Smooth muscle cell (in vitro differentiated cells): Measurements from ENCODE around the gene AIRE. TPM values are rescaled to one million over a fixed set of nuclear protein-coding genes. Genes with fewer than 3 reads are reported as not detected.

Experiments used
- DNase-seq: peaks from one replicate; lab custom pipeline; 2025; ENCODE audit not compliant: unreplicated experiment; lab: John Stamatoyannopoulos, UW
- H2AFZ ChIP-seq: fragments of 200-600 bp; sonication (generic); 2 replicates; pipeline ENCODE4 v1.6.0; 2016; ENCODE audit warnings: antibody characterized with exemption, low read depth, mild to moderate bottlenecking
- H3F3A ChIP-seq: fragments of 200-600 bp; sonication (generic); 2 replicates; pipeline ENCODE4 v1.6.0; 2017; ENCODE audit warnings: antibody characterized with exemption, low read depth
- H3K27ac ChIP-seq: fragments of 200-600 bp; sonication (generic); 2 replicates; pipeline ENCODE4 v1.5.1; 2016; ENCODE audit warnings: low read depth, mild to moderate bottlenecking
- H3K27me3 ChIP-seq: fragments of 200-600 bp; sonication (generic); 2 replicates; pipeline ENCODE4 v1.6.1; 2016; ENCODE audit warnings: low read depth, mild to moderate bottlenecking
- H3K36me3 ChIP-seq: fragments of 200-600 bp; sonication (generic); 2 replicates; pipeline ENCODE4 v1.5.1; 2016; ENCODE audit warnings: low read depth
- H3K4me1 ChIP-seq: fragments of 200-600 bp; sonication (generic); 2 replicates; pipeline ENCODE4 v1.5.1; 2016; ENCODE audit warnings: low read depth
- H3K4me2 ChIP-seq: fragments of 200-600 bp; sonication (generic); 2 replicates; pipeline ENCODE4 v1.6.0; 2016; ENCODE audit warnings: mild to moderate bottlenecking
- H3K4me3 ChIP-seq: fragments of 200-600 bp; sonication (generic); 2 replicates; pipeline ENCODE4 v1.5.1; 2016; ENCODE audit warnings: mild to moderate bottlenecking
- H3K79me2 ChIP-seq: fragments of 200-600 bp; sonication (generic); 2 replicates; pipeline ENCODE4 v1.6.0; 2016; ENCODE audit warnings: low read depth, mild to moderate bottlenecking
- H3K9ac ChIP-seq: fragments of 200-600 bp; sonication (generic); 2 replicates; pipeline ENCODE4 v1.6.0; 2016; ENCODE audit warnings: low read depth
- H3K9me3 ChIP-seq: fragments of 200-600 bp; sonication (generic); replicated peaks from 2 replicates; pipeline ENCODE4 v1.5.1; 2016; ENCODE audit warnings: low read depth
- H4K20me1 ChIP-seq: fragments of 200-600 bp; sonication (generic); 2 replicates; pipeline ENCODE4 v1.6.0; 2016; ENCODE audit warnings: low read depth
- WGBS: methylation state at CpG from one replicate; pipeline ENCODE4 v1.1.7; 2016; ENCODE audit warnings: low lambda C conversion rate; 5-methylcytosine and 5-hydroxymethylcytosine counted together
- polyA plus RNA-seq: library from polyadenylated mRNA; unstranded; fragments of >200 nt; fragmentation: Nextera tagmentation; extraction: Ambion mirVana; gene quantifications from 2 replicates; pipeline ENCODE4 v1.2.1, GENCODE V29; 2016
- total RNA-seq: library from RNA; depleted of rRNA; stranded (reverse); fragments of >200 nt; gene quantifications from 2 replicates; pipeline ENCODE4 v1.2.3, GENCODE V29; 2014
- TF ChIP-seq, protein P1 (sequence below): fragments of 200-600 bp; sonication (generic); IDR thresholded peaks from 2 replicates; pipeline ENCODE4 v1.5.1; 2017; ENCODE audit warnings: borderline replicate concordance, mild to moderate bottlenecking, antibody characterized with exemption; ENCODE audit not compliant: insufficient read depth, poor library complexity, severe bottlenecking

The AIRE gene
- total and polyA plus RNA-seq, 2 experiments from 2014 or later: 0.27 to 1.1 TPM

DNA sequence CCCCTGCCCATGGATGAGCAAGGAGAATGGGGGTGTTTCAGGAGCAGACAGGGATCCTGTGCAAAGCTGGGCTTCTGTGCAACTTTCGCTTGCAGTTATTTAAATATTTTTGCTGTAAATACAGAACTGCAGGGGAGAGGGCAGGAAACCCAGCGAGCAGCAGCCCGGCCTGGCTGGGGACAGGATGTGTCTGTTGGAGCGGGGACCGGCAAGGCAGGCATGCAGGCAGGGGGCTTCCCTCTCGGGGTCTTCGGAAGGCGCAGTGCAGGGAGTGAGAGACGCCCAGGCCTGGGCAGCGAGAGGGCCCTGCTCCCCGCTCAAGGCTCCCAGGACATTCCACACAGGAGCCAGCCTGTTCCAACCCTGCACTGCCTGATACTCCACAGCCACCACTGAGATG lies 1.7 kb upstream of the AIRE start:
- Histone ChIP-seq H3F3A (no peaks in the 10 kb centered on the region), H3K4me1 (peaks cover 11% of the 10 kb centered on the region), H3K36me3 (no peaks in the 10 kb centered on the region), H3K9me3 (no peaks in the 10 kb centered on the region), H4K20me1 (no peaks in the 10 kb centered on the region), H3K9ac (no peak overlapping the region), H2AFZ (no peak overlapping the region), H3K27ac (no peak overlapping the region), H3K79me2 (no peaks in the 10 kb centered on the region), H3K4me3 (no peak overlapping the region), H3K4me2 (peak overlapping the region; percentile 12), H3K27me3 (no peaks in the 10 kb centered on the region)
- TF ChIP-seq, protein P1, sequence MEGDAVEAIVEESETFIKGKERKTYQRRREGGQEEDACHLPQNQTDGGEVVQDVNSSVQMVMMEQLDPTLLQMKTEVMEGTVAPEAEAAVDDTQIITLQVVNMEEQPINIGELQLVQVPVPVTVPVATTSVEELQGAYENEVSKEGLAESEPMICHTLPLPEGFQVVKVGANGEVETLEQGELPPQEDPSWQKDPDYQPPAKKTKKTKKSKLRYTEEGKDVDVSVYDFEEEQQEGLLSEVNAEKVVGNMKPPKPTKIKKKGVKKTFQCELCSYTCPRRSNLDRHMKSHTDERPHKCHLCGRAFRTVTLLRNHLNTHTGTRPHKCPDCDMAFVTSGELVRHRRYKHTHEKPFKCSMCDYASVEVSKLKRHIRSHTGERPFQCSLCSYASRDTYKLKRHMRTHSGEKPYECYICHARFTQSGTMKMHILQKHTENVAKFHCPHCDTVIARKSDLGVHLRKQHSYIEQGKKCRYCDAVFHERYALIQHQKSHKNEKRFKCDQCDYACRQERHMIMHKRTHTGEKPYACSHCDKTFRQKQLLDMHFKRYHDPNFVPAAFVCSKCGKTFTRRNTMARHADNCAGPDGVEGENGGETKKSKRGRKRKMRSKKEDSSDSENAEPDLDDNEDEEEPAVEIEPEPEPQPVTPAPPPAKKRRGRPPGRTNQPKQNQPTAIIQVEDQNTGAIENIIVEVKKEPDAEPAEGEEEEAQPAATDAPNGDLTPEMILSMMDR: no peak
- 75% methylated on average over 11 of the region's 11 CpGs for WGBS
- DNase-seq: no peak

DNA sequence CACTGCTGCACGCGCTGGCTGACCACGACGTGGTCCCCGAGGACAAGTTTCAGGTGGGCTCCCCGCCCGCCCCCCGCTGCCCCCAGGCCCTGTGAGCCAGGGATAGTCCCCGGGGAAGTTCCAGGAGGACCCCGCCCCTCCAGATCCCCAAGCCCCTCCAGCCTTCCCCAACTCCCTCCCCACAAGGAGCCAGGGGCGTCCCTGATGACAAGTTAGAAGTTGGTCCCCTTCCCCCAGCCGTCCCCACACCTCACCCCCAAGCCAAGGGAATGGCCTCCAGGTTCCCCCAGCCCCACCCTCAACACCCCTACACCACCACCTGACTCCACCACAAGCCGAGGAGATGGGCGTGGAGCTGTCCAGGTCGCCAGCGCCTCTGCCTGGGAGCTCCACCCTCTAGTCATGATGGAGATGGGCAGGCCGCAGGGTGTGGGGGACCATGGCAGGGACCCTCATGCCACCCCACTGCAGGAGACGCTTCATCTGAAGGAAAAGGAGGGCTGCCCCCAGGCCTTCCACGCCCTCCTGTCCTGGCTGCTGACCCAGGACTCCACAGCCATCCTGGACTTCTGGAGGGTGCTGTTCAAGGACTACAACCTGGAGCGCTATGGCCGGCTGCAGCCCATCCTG lies 525 bp downstream of the AIRE start:
- H4K20me1 ChIP-seq: no peaks in the 10 kb centered on the region
- H3K79me2 ChIP-seq: no peaks in the 10 kb centered on the region
- no peaks in the 10 kb centered on the region for H3K36me3 ChIP-seq
- H3K9ac ChIP-seq: no peak overlapping the region
- H3K4me3 ChIP-seq: peak overlapping the region; percentile 42
- no peaks in the 10 kb centered on the region for H3K9me3 ChIP-seq
- no peaks in the 10 kb centered on the region for H3F3A ChIP-seq
- no peak for DNase-seq
- H3K4me1 ChIP-seq: peaks cover 11% of the 10 kb centered on the region
- no peak overlapping the region for H2AFZ ChIP-seq
- H3K27me3 ChIP-seq: no peaks in the 10 kb centered on the region
- peak overlapping the region; percentile 88 for H3K4me2 ChIP-seq
- TF ChIP-seq, protein P1: no peak
- WGBS: 68% methylated on average over 21 of the region's 21 CpGs
- H3K27ac ChIP-seq: no peak overlapping the region

DNA sequence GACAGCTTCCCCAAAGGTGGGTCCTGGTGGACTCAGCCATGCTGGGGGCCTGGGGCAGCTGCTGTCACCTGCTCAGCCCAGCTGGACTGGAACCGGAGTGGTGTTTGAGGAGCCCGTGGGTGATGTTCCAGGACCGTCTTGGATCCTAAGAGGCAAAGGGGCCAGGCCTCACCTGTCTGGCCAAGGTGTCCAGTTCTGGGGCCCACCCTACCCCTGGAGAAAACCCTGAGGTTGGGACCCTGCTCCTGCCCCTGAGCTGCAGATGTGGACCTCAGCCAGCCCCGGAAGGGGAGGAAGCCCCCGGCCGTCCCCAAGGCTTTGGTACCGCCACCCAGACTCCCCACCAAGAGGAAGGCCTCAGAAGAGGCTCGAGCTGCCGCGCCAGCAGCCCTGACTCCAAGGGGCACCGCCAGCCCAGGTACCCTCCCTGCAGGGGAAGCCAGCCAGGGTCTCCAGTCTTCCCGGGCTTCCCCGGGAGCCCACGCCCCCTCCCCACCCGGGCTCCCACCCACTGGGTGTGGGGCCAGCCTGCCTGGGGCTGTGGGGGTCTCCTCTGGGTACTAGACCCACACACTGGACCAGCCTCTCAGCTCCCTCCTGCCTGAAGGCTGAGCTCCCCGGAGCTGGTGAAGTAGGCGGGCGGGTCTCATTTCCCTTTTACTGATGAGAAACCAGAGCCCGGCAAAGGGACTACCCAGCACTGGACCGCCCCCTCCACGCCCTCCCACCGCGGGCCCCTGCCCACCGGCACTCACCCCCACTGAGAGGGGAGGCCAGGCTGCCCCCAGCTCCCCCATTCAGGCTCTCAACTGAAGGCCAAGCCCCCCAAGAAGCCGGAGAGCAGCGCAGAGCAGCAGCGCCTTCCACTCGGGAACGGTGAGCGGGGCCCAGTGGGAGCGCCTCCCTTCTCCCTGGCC lies 1.3 kb downstream of the AIRE start:
- WGBS: 90% methylated on average over 22 of the region's 31 CpGs
- H3K27me3 ChIP-seq: no peaks in the 10 kb centered on the region

More for the DNA sequence above, 1.3 kb downstream of the AIRE start:
- no peak overlapping the region for H2AFZ ChIP-seq
- no peaks in the 10 kb centered on the region for H3F3A ChIP-seq
- H3K36me3 ChIP-seq: no peaks in the 10 kb centered on the region
- H3K9me3 ChIP-seq: no peaks in the 10 kb centered on the region
- H3K4me3 ChIP-seq: no peak overlapping the region
- no peak for DNase-seq
- H3K4me1 ChIP-seq: peaks cover 11% of the 10 kb centered on the region
- no peaks in the 10 kb centered on the region for H3K79me2 ChIP-seq
- H3K27ac ChIP-seq: no peak overlapping the region
- TF ChIP-seq, protein P1: no peak
- H3K4me2 ChIP-seq: no peak overlapping the region
- H3K9ac ChIP-seq: no peak overlapping the region
- no peaks in the 10 kb centered on the region for H4K20me1 ChIP-seq
